ENCODE measurements around the gene ZNF177.

DNA sequence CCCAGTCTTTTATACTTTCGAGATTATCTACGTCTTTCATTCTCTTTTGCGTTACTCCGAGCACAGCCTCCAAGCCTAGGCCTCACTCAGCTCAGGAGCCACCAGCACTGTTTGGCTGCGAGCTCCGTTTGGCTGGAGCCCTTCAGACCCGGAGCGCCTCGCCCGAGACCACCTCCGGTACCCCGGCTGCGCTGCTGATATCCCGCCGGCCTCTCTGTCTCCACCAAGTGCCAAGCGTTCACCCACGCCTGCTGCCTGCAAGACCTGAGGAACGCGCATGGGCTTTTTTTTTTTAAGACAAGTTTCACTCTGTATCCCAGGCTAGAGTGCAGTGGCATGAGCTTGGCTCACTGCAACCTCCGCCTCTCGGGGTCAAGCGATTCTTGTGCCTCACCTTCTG, 14.1 kb upstream of the ZNF177 start:
- TF ChIP-seq, protein P1, sequence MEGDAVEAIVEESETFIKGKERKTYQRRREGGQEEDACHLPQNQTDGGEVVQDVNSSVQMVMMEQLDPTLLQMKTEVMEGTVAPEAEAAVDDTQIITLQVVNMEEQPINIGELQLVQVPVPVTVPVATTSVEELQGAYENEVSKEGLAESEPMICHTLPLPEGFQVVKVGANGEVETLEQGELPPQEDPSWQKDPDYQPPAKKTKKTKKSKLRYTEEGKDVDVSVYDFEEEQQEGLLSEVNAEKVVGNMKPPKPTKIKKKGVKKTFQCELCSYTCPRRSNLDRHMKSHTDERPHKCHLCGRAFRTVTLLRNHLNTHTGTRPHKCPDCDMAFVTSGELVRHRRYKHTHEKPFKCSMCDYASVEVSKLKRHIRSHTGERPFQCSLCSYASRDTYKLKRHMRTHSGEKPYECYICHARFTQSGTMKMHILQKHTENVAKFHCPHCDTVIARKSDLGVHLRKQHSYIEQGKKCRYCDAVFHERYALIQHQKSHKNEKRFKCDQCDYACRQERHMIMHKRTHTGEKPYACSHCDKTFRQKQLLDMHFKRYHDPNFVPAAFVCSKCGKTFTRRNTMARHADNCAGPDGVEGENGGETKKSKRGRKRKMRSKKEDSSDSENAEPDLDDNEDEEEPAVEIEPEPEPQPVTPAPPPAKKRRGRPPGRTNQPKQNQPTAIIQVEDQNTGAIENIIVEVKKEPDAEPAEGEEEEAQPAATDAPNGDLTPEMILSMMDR (IDR thresholded peaks at IDR 0.05) = no peak
- TF ChIP-seq POLR2A (IDR thresholded peaks at IDR 0.05) = no peak
- no peak for TF ChIP-seq POLR2AphosphoS5 (IDR thresholded peaks at IDR 0.05; ENCODE audit: insufficient read depth in 1 of 2, low read depth in 1 of 2)
